Fibroblast of skin of back (primary cell): ENCODE results near the gene PQBP1.

Experiments
- DNase-seq: peaks from one replicate; pipeline ENCODE4 v3.0.0-alpha.2; 2013

PQBP1 gene

GRCh38 chrX:48924270-48924669, 26.5 kb downstream of the PQBP1 start:
- no peak for DNase-seq

- no peak for DNase-seq
Measured at GRCh38 chrX:48927123-48927522, 29.4 kb downstream of the PQBP1 start.

GRCh38 chrX:48927736-48928382, 30.1 kb downstream of the PQBP1 start:
- DNase-seq = no peak

GRCh38 chrX:48933757-48934156, 36.0 kb downstream of the PQBP1 start:
- DNase-seq = no peak

- DNase-seq = no peak
Measured at GRCh38 chrX:48934581-48935300, 37.0 kb downstream of the PQBP1 start.

GRCh38 chrX:48935301-48935670, 37.6 kb downstream of the PQBP1 start:
- no peak for DNase-seq

- DNase-seq = no peak
Measured at GRCh38 chrX:48936429-48937053, 38.8 kb downstream of the PQBP1 start.

- DNase-seq = peak; percentile 44
Measured at GRCh38 chrX:48937054-48937907, 39.6 kb downstream of the PQBP1 start.

- no peak for DNase-seq
Measured at GRCh38 chrX:48938721-48939425, 41.1 kb downstream of the PQBP1 start.

GRCh38 chrX:48939524-48940228, 41.9 kb downstream of the PQBP1 start:
- DNase-seq = no peak

- no peak for DNase-seq
Measured at GRCh38 chrX:48940404-48940955, 42.8 kb downstream of the PQBP1 start.

- DNase-seq = no peak
Measured at GRCh38 chrX:48942895-48943294, 45.2 kb downstream of the PQBP1 start.

GRCh38 chrX:48945517-48946348, 48.0 kb downstream of the PQBP1 start:
- DNase-seq = peak; percentile 29

GRCh38 chrX:48948589-48948988, 50.9 kb downstream of the PQBP1 start:
- no peak for DNase-seq
